NCI-H2171 treated with DMSO at 0.1 percent for 48 hours (cell line): ENCODE data around the gene TMEM272.

Experiments used
- DNase-seq: peaks from one replicate; lab custom pipeline; 2025; lab: John Stamatoyannopoulos, UW

Gene TMEM272

DNA sequence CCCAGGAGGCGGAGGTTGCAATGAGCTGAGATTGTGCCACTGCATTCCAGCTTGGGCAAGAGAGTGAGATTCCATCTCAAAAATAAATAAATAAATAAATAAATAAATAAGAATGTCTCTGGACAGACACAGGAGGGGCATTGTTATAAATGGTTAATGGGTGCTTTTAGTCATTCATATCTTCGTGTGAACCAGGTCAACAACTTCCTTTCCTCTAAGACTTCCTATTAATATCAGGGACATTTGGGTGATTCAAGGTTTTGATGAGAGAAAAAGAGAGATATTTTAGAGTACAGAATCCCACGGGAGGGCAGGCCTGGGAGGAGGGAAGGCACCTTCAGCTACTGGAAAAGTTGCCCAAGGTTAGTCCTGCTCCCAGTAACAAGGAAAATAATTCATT, 64.9 kb downstream of the TMEM272 start:
- DNase-seq, result no peak

DNA sequence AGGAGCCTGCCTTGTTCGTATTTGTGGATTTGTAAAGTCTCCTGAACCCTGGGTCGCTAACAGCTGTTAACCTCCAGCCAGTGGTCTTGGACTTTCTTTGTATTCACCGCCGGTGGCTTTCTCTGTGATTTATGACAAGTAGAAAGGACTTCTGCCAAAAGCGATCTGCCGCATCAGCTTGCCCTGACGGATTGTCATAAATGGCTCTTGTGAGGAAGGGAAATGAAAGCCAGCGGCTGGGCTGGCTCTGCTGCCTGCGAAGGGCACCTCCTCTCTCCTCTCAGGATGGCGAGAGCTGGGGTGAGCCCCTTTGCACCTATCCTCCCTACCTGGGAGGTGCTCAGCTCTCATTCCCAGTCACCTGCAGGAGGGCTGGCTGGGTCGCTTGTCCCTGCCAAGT, 66.6 kb downstream of the TMEM272 start:
- no peak for DNase-seq

DNA sequence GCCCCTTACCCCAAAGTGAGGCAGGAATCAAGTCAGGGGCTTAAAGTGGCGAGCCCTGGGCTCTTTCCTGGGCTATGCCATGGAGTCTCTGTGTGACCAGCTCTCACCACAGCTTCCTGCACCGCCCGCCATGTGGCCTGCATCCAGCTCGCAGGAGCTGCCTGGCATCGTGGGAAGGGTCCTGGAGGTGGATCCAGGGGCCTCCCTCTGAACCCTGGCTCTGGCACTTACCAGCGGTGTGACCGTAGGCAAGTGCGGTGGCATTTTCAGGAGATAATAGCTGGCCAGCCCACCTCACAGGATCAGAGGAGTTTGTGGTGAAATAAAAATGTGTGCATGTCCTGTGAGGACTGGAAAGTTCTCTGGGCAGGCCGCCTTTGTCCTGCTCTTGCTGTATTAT, 67.1 kb downstream of the TMEM272 start:
- no peak for DNase-seq

DNA sequence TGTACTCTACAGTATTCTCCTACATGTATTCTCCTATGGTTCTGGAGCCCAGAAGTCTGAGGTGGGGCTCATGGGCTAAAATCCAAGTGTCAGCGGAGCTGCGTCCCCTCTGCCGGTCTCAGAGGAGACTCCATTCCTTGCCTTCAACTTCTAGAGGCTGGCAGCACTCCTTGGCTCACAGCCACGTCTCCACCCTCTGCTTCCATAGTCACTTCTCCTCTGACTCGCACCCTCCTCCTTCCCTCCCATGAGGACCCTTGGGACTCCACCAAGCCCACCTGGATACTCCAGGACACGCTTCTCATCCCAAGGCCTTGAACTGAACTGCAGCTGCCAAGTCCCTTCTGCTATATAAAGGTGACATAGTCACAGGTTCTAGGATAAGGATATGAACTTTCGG, 68.8 kb downstream of the TMEM272 start:
- peak; percentile 58 for DNase-seq

DNA sequence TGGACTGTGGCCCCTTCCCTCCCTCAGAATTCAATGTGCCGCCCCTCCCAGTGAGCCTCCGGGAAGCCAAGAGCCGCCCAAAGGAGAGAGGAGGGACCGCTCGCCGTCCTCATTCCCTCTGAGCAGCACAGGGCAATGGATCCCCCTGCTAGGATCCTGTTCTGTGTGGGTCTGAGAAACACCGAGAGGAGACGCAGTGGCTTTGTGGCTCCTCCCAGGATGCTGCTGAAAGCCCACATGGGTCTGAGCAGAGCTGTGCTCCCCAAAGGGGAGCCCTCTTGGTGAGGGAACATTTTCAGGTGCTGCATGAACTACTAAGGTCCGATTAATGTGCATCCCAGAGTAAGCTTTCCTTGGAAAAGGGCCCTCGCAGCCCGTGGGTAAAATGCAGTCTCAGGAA, 71.5 kb downstream of the TMEM272 start:
- no peak for DNase-seq

DNA sequence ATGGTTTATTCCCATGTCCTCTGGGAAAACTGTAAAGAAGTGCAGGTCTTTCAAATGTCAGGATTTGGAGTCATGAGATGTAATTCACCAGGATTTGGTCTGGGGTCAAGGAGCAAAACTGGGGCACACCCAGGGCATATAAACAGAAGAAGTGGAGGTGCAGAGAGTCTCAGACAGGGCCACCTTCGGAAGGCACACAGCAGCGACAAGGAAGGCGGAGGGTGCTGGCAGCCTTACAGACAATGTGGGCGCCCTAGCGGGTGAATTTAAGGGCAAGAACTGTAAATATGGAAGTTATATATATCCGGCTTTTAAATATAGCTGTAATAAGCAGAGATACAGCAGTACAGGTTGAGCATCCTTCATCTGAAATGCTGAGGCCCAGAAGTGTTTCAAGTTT, 72.2 kb downstream of the TMEM272 start:
- DNase-seq, result no peak

DNA sequence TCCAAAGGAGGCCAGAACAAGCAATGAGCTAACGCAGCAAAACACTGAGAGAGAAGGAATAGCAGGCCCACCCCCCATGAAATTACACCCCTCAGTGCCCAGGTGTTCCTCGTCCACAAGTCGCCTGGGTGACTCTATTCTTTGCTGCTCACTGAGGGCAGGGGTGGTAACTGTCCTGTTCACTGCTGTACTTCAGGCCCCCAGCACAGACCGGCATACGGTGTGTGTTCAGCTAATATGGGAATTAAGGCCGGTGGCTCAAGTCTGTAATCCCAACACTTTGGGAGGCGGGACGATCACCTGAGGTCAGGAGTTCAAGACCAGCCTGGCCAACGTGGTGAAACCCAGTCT, 72.9 kb downstream of the TMEM272 start:
- no peak for DNase-seq

DNA sequence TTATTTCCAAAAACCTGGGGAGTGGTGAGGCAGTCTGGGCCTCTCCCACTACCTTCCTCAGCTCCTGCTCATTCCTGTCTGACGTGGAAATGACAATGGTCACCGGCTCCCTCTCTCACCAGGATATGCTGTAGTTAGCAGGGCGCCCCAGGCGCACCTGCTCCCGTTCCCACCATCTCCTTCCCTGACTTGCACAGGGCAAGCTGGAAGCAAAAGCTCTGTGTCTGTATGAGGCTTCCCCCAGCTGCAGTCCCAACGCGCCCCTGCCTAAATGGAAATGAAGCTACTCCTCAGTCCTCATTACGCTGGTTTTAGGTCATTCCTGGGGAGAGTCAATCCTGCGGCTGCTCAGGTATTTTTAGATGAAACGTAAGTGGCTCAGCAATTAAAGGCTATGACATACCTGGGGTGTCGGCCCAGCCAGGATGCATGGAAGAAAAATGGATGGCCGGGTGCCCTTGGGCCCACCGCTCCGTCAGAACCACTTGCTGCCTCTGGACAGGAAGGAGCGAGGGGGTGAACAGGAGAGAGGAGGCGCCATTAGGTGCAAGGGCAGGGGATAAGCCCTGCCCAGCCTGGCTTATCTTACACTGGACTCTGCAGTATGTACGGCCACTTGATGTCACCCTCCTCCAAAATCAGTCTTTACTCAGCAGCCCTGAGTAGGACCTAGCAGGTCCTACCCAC, 73.4 kb downstream of the TMEM272 start:
- DNase-seq, result no peak

DNA sequence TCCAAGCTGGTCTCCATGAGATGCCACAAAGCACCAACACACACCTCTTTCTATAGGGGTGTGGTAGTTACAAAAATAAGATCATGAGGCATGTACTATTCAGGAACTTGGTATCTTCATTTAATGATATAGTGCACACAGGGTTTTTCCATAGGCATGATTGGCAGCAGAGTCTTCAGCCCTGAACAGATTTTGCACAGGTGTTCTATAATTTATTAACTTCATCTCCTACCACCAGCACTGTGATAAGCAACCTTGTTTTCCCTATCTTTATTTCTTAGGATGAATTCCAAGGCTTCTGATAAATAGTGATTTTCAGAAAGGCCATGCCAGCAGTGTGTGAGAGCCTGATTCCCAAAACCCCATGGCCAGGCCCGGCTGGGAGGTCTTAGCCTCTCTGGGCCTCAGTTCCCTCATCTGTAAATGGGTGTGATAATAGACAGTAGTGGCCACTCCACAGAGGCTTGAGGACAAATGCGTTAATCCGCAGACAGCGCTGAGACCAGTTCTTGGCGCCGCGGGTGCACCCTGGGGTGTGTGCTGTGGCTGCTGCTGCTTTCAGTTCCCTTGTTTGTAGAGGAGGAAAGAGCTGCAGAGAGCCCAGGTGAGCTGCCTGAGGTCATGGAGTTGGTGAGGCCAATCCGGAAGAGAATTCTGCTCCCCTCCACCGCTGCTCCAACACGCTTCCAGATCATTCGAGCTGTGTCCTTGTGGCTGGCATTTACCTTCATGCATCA, 74.1 kb downstream of the TMEM272 start:
- DNase-seq, result no peak

DNA sequence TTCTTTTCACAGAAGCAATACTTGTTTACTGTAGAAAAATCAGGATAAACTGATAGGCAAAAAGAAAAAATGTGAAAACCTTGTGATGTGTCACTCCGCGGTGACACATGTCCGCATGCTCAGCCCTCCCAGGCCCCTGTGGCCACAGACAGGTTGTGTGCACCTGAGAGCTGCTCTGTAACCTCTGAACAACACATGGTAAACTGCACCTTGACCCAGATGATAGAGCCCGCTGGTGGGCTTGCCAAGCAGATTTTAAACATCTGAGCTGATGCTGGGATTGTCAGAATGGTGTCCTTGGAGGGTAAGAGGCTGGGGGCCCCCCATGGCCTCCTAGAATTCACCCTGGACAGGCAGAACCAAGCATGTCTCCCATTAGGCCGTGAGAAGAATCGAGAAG, 74.8 kb downstream of the TMEM272 start:
- DNase-seq, result no peak

DNA sequence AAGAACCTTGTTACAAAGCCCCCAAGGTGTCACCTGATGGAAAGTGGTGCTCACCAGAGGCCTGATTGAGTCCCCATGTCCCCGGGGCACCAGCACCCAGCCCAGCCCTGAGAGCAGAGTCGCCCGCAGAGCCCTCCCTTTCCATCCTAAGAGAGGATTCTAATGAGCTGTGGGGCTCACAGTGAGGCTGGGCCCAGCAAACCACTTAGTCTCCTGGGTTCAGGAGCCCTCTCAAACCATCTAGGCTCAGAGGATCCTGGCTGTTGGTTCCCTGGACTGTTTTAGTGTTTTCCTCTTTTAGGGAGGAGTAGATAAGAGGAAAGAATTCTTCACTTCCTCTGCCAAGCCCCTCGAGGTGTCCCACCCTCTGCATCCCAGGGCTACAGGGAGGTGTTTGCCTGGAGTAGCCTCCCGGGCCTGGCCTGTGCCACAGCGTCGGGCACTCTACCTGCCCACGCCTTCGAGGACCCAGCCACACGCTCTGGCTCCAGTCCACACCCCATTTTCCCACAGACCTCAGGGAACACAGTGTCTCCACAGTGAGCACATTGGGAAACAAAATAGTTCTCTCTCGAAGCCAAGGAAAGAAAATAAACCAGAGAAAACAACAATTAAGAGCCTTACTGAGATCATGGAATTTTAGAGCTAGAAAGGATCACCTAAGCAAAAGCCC, 75.4 kb downstream of the TMEM272 start:
- DNase-seq, result no peak

DNA sequence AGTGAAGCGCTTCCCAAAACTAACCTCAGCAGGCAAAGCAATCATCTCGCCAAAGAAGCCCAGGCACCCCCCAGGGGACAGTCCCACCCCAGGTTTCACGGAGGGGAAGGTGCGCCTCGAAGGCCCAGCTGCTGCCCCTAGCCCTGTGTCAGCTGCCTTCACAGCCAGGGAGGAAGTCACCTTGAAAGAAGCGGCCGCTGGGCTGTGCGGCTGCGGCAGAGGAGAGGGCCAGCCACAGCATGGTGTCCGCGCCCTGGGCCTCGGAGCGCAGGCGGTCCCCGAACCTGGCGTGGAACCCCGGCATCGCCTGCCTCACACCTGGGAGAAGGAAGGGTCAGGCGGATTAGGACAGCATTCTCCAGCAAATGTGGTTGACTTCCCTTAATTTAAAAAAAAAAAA, 76.0 kb downstream of the TMEM272 start:
- DNase-seq, result no peak

DNA sequence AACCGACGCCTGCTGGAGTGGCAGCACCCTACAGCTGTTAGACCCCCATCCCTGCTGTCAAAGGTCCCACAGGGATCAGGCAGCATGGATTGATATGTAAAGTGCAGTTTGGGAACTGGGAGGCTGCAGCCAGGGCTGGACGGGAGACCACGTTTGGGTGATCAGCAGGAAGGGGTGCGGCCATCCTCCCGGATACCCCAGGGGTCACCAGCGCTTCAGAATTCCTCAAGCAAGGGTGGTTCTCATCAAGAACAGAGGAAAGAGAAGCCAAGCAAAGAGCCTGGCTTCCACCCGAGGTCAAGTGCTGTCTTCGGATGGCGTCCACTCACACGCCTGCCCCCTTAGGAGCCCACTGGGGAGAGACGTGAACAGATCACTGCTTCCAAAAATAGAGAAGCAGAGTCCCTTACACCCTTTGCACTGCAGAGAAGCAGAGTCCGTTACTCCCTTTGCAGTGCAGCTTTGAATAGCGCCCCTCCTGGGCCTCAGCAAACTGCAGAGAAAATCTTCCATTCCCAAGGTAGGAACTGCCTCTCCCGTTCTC, 76.5 kb downstream of the TMEM272 start:
- no peak for DNase-seq

DNA sequence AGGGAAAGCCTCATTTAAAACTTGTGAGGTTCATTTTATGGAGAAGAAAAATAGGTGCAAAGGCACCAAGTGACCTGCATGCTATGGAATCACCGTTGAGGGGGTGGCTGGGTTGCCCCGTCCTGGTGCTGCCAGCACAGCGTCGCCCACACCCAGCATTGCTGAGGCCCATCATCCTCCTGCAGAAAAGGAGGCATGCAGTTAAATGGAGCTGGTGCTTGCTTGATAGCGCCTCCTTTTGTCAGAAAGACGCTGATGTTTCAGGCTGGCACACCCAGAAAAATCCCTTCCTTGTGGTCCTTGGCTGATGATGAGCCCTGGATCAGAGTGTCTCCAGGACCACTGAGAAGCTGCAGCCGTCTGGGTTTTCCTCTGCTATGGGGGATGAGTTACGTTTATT, 77.9 kb downstream of the TMEM272 start:
- no peak for DNase-seq

DNA sequence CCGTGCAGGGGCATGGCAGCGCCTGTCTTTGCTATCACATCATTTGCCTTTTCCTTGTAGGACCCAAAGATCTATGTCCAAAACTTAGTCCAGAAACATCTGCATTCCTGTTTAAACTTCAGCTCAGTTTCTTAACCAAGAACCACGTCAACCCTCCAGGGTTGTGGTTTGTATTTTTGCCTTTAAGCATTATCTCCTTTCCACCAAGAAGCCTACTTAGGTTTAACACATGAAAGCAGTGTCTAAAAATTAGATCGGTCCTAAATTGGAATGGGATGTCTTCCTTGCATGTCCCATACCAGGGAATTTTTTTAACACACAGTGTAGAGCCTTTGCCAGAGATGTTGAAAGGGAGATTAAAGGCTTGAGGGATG, 79.8 kb downstream of the TMEM272 start:
- no peak for DNase-seq

DNA sequence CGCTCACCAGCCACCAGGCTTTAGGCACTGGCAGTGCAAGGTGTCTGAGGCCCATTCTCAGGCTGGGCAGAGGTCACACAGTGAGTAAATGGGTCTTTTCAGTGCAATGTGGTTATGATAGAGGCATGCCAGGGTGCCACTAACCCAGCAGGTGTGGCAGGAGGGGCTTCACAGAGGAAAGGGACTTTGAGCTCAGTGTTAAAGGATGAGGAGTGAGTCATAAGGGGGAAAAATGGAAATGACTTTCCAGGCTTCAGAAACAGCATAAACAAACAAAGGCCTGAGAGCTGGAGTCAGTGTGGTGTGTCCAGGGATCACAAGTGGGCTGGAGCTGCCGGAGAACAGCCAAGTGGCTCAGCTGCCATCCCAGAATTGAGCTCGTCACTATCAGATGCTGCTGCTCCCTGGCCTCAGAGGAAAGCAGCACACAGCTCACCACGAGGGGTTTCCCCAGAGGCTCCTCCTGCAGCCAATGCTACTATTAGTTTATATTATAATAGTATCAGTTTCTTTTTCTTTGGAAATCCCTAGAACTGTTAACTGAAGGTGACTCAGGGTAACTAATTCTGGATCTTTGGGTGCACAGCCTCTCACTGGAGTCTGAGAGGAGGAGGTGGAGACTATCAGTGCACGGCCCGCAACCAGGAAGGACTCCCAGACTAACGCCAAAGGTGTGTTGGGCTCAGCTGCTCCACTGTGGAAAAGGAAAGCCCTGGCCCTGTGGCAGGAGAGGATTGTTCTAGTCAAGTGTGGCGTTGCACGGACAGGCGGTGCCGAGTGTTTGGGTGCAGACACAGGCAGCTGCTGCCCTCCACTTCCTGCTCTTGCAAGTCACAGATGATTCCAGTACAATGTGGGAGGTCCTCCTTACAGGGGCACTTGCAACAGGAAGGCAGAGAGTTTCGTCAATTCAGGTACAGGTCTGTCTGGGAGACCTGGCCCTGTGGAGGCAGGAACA, 80.5 kb downstream of the TMEM272 start:
- DNase-seq, result no peak

DNA sequence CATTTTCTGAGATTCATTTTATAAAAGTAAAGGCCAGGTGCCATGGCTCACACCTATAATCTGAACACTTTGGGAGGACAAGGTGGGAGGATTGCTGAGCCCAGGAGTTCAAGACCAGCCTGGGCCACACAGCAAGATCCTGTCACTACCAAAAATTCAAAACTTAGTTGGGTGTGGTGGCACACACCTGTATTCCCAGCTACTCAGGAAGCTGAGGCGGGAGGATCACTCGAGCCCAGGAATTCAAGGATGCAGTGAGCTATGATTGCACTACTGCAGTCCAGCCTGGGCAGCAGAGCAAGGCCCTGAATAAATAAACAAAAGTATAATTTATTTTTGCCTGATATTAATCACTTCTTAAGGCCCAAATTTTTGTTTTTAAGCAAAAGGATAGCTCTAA, 81.5 kb downstream of the TMEM272 start:
- no peak for DNase-seq
